SK-N-SH (cell line): ENCODE results near the gene CXCL17. TPM values are rescaled to one million over a fixed set of nuclear protein-coding genes. Genes with fewer than 3 reads are reported as not detected.

ENCODE experiments used
- CTCF ChIA-PET: fragments of 300-600, 350-600 bp; formaldehyde crosslinking; extraction: SDS; loops from one replicate; lab custom pipeline; 2021; lab: Yijun Ruan, JAX
- POLR2A ChIA-PET: fragments of 350-600 bp; sonication (Branson Sonifier 250); formaldehyde crosslinking; extraction: SDS; loops from one replicate; lab custom pipeline; 2020; ENCODE audit warnings: antibody characterized with exemption, inconsistent platforms; lab: Yijun Ruan, JAX
- DNase-seq: peaks from one replicate; pipeline ENCODE4 v3.0.0; 2012
- H2AFZ ChIP-seq: fragments of 200-600 bp; sonication (generic); 2 replicates; pipeline ENCODE4 v1.8.1; 2016; ENCODE audit warnings: antibody characterized with exemption, mild to moderate bottlenecking, low read depth
- H3F3A ChIP-seq: fragments of 200-600 bp; sonication (generic); replicated peaks from 2 replicates; pipeline ENCODE3; 2016; ENCODE audit warnings: antibody characterized with exemption, mild to moderate bottlenecking; ENCODE audit not compliant: insufficient read depth
- H3K27ac ChIP-seq, 2 experiments: fragments of 200-500 bp in 1 of 2; fragments of 200-600 bp in 1 of 2; sonication (Bioruptor generic) in 1 of 2; sonication (generic), shearing (Covaris generic) in 1 of 2; 2 replicates each; pipeline versions ENCODE4 v1.5.1 to v1.6.1; 2014 to 2016; ENCODE audit warnings: low read depth in 2 of 2, inconsistent platforms in 1 of 2, low read length in 1 of 2, mild to moderate bottlenecking in 1 of 2, mixed read lengths in 1 of 2
- H3K27me3 ChIP-seq: fragments of 200-600 bp; sonication (generic), shearing (Covaris generic); 2 replicates; pipeline ENCODE4 v1.6.1; 2016; ENCODE audit warnings: mixed run types; ENCODE audit not compliant: insufficient read depth
- H3K36me3 ChIP-seq, 2 experiments: fragments of 200-500 bp in 1 of 2; fragments of 200-600 bp in 1 of 2; sonication (Bioruptor generic) in 1 of 2; sonication (generic) in 1 of 2; replicated peaks in 1 of 2; 2 replicates each; pipeline versions ENCODE3 to v1.5.1; 2014 to 2016; ENCODE audit warnings: low read length in 1 of 2, mild to moderate bottlenecking in 1 of 2; ENCODE audit not compliant: insufficient read depth in 2 of 2, control insufficient read depth in 1 of 2
- H3K4me1 ChIP-seq, 2 experiments: fragments of 200-500 bp in 1 of 2; fragments of 200-600 bp in 1 of 2; sonication (Bioruptor generic) in 1 of 2; sonication (generic), shearing (Covaris generic) in 1 of 2; 2 replicates each; pipeline versions ENCODE4 v1.5.1 to v1.6.1; 2014 to 2016; ENCODE audit warnings: low read depth in 1 of 2, low read length in 1 of 2, mixed run types in 1 of 2; ENCODE audit not compliant: insufficient read depth in 2 of 2, control insufficient read depth in 1 of 2
- H3K4me2 ChIP-seq: fragments of 200-600 bp; sonication (generic), shearing (Covaris generic); 2 replicates; pipeline ENCODE4 v1.6.1; 2017; ENCODE audit warnings: mixed run types
- H3K4me3 ChIP-seq, 2 experiments: fragments of 200-500 bp in 1 of 2; fragments of 200-600 bp in 1 of 2; sonication (Bioruptor generic) in 1 of 2; sonication (generic), shearing (Covaris generic) in 1 of 2; 2 replicates each; pipeline versions ENCODE4 v1.5.1 to v1.8.1; 2014 to 2016; ENCODE audit warnings: low read depth in 2 of 2, inconsistent platforms in 1 of 2, low read length in 1 of 2, mild to moderate bottlenecking in 1 of 2, mixed read lengths in 1 of 2, moderate library complexity in 1 of 2
- H3K79me2 ChIP-seq: fragments of 200-600 bp; sonication (generic); 2 replicates; pipeline ENCODE4 v1.8.1; 2017; ENCODE audit warnings: mild to moderate bottlenecking; ENCODE audit not compliant: insufficient read depth
- H3K9ac ChIP-seq: fragments of 200-600 bp; sonication (generic); 2 replicates; pipeline ENCODE4 v1.6.1; 2017; ENCODE audit warnings: mixed run types
- H3K9me2 ChIP-seq: fragments of 200-600 bp; sonication (generic); 2 replicates; pipeline ENCODE4 v1.6.1; 2017; ENCODE audit warnings: mixed run types
- H3K9me3 ChIP-seq: fragments of 200-600 bp; sonication (generic); 2 replicates; pipeline ENCODE4 v1.6.1; 2017; ENCODE audit warnings: mixed run types, mild to moderate bottlenecking, moderate library complexity
- H4K20me1 ChIP-seq: fragments of 200-600 bp; sonication (generic); 2 replicates; pipeline ENCODE4 v1.6.1; 2017; ENCODE audit warnings: mild to moderate bottlenecking, mixed run types; ENCODE audit not compliant: insufficient read depth
- CHD2 ChIP-seq: fragments of 150-350 bp; IDR thresholded peaks from 2 replicates; pipeline ENCODE4 v1.6.1; 2018; ENCODE audit warnings: low read length; ENCODE audit not compliant: partially characterized antibody
- CTCF ChIP-seq: fragments of 200-600 bp; sonication (generic); IDR thresholded peaks from 2 replicates; pipeline ENCODE4 v1.6.1; 2017; ENCODE audit warnings: antibody characterized with exemption, mild to moderate bottlenecking, moderate library complexity
- ELF1 ChIP-seq: IDR thresholded peaks from 2 replicates; pipeline ENCODE4 v1.4.0; 2012
- EZH2phosphoT487 ChIP-seq: fragments of 200-600 bp; sonication (generic); IDR thresholded peaks from 2 replicates; pipeline ENCODE4 v1.6.1; 2017; ENCODE audit warnings: low read depth, mixed run types, mild to moderate bottlenecking, antibody characterized with exemption, moderate library complexity, borderline replicate concordance
- FOXM1 ChIP-seq: IDR thresholded peaks from 2 replicates; pipeline ENCODE4 v1.4.0; 2012; ENCODE audit warnings: low read depth, mild to moderate bottlenecking
- JUND ChIP-seq: IDR thresholded peaks from 2 replicates; pipeline ENCODE4 v1.4.0; 2012
- NRF1 ChIP-seq: IDR thresholded peaks from 2 replicates; pipeline ENCODE4 v1.6.1; 2012; ENCODE audit warnings: low read depth, mild to moderate bottlenecking, low read length
- POLR2AphosphoS5 ChIP-seq: IDR thresholded peaks from 2 replicates; pipeline ENCODE4 v1.6.1; 2012; ENCODE audit warnings: low read depth, low read length
- RCOR1 ChIP-seq: fragments of 150-350 bp; IDR thresholded peaks from 2 replicates; pipeline ENCODE4 v1.6.1; 2017; ENCODE audit warnings: antibody characterized with exemption, low read length
- RFX5 ChIP-seq: IDR thresholded peaks from 2 replicates; pipeline ENCODE4 v1.6.1; 2012; ENCODE audit warnings: mild to moderate bottlenecking, improper control_type of control experiment, low read length
- RXRA ChIP-seq: IDR thresholded peaks from 2 replicates; pipeline ENCODE4 v1.4.0; 2012; ENCODE audit warnings: low read depth, mild to moderate bottlenecking, borderline replicate concordance
- TAF1 ChIP-seq: IDR thresholded peaks from 2 replicates; pipeline ENCODE4 v1.6.1; 2012; ENCODE audit warnings: low read depth, mild to moderate bottlenecking, low read length, moderate library complexity, borderline replicate concordance
- TCF12 ChIP-seq: IDR thresholded peaks from 2 replicates; pipeline ENCODE4 v1.4.0; 2012
- TEAD4 ChIP-seq: IDR thresholded peaks from 2 replicates; pipeline ENCODE4 v1.4.0; 2012; ENCODE audit warnings: mild to moderate bottlenecking, borderline replicate concordance; ENCODE audit not compliant: insufficient read depth
- USF1 ChIP-seq: IDR thresholded peaks from 2 replicates; pipeline ENCODE4 v1.4.0; 2012; ENCODE audit warnings: low read depth, borderline replicate concordance
- YY1 ChIP-seq: IDR thresholded peaks from 2 replicates; pipeline ENCODE4 v1.4.0; 2012; ENCODE audit warnings: low read depth, mild to moderate bottlenecking
- WGBS: methylation state at CpG from one replicate; pipeline ENCODE4 v1.1.6; 2017; ENCODE audit warnings: low lambda C conversion rate; 5-methylcytosine and 5-hydroxymethylcytosine counted together
- polyA plus RNA-seq, 3 experiments: library from polyadenylated mRNA; depleted of rRNA; stranded (reverse); fragments of >200 nt; gene quantifications; 2 replicates each; pipeline ENCODE4 v1.2.3, GENCODE V29; 2012
- TF ChIP-seq, protein P1 (sequence below): fragments of 150-350 bp; IDR thresholded peaks from 2 replicates; pipeline ENCODE4 v1.6.1; 2016; ENCODE audit warnings: mild to moderate bottlenecking, low read depth, low read length
- TF ChIP-seq, protein P2 (sequence below): IDR thresholded peaks from 2 replicates; pipeline ENCODE4; 2012

CXCL17 gene
- polyA plus RNA-seq, 1 of the 3 experiments (the other 2 are of a cell fraction) = not detected

- Histone ChIP-seq H3K4me2 (no peak overlapping the region), H4K20me1 (no peaks in the 10 kb centered on the region), H3K36me3 (no peaks in the 10 kb centered on the region), H3K4me1 (no peaks in the 10 kb centered on the region), H2AFZ (no peak overlapping the region), H3K27ac (no peak overlapping the region), H3K9me3 (no peaks in the 10 kb centered on the region), H3K27me3 (no peaks in the 10 kb centered on the region), H3K9me2 (no peaks in the 10 kb centered on the region), H3K9ac (no peak overlapping the region), H3K4me3 (no peak overlapping the region), H3F3A (no peaks in the 10 kb centered on the region), H3K79me2 (no peaks in the 10 kb centered on the region)
- TF ChIP-seq JUND (no peak), EZH2phosphoT487 (no peak), RXRA (no peak), YY1 (no peak), RCOR1 (no peak), TAF1 (no peak), ELF1 (no peak), TCF12 (no peak), NRF1 (no peak), RFX5 (no peak), POLR2AphosphoS5 (no peak)
- TF ChIP-seq, protein P1, sequence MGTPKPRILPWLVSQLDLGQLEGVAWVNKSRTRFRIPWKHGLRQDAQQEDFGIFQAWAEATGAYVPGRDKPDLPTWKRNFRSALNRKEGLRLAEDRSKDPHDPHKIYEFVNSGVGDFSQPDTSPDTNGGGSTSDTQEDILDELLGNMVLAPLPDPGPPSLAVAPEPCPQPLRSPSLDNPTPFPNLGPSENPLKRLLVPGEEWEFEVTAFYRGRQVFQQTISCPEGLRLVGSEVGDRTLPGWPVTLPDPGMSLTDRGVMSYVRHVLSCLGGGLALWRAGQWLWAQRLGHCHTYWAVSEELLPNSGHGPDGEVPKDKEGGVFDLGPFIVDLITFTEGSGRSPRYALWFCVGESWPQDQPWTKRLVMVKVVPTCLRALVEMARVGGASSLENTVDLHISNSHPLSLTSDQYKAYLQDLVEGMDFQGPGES = no peak
- no peak for DNase-seq
- CTCF ChIA-PET = interaction anchor here (0.7 to 3.0 kb wide), 4 partner anchors 21 to 92 kb away, joined by 3 to 12 read pairs (median 5); no protein-coding TSS in a partner anchor
- POLR2A ChIA-PET = interaction anchor here (1.0 kb wide), 1 partner anchor 8 kb away, joined by 4 read pairs; no protein-coding TSS in a partner anchor
- WGBS = 72% methylated on average over 4 of the region's 4 CpGs
Observed at GRCh38 chr19:42475366-42475765, 32.6 kb upstream of the CXCL17 start.

GRCh38 chr19:42474743-42475142 is 32.0 kb upstream of the CXCL17 start:
- Histone ChIP-seq H4K20me1 (no peaks in the 10 kb centered on the region), H3K27me3 (no peaks in the 10 kb centered on the region), H3K79me2 (no peaks in the 10 kb centered on the region), H3K27ac (no peak overlapping the region), H2AFZ (no peak overlapping the region), H3K4me1 (no peaks in the 10 kb centered on the region), H3K36me3 (no peaks in the 10 kb centered on the region), H3K9ac (no peak overlapping the region), H3K4me3 (no peak overlapping the region), H3K9me3 (no peaks in the 10 kb centered on the region), H3F3A (no peaks in the 10 kb centered on the region), H3K9me2 (no peaks in the 10 kb centered on the region), H3K4me2 (no peak overlapping the region)
- CTCF ChIA-PET = interaction anchor here (0.7 to 3.0 kb wide), 4 partner anchors 20 to 92 kb away, joined by 3 to 12 read pairs (median 5); no protein-coding TSS in a partner anchor
- TF ChIP-seq USF1 = no peak
- TF ChIP-seq CHD2 = no peak
- TF ChIP-seq, protein P2, sequence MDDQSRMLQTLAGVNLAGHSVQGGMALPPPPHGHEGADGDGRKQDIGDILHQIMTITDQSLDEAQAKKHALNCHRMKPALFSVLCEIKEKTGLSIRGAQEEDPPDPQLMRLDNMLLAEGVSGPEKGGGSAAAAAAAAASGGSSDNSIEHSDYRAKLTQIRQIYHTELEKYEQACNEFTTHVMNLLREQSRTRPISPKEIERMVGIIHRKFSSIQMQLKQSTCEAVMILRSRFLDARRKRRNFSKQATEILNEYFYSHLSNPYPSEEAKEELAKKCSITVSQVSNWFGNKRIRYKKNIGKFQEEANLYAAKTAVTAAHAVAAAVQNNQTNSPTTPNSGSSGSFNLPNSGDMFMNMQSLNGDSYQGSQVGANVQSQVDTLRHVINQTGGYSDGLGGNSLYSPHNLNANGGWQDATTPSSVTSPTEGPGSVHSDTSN = no peak
- no peak for TF ChIP-seq FOXM1
- TF ChIP-seq POLR2AphosphoS5 = no peak
- TF ChIP-seq CTCF = no peak
- TF ChIP-seq TEAD4 = no peak
- POLR2A ChIA-PET = interaction anchor here (1.0 kb wide), 1 partner anchor 8 kb away, joined by 4 read pairs; no protein-coding TSS in a partner anchor
- DNase-seq = no peak
- 54% methylated on average over 4 of the region's 4 CpGs for WGBS
